ENCODE results near the gene ALDH1A1.
"Not testable (repeated sequence)": the region's sequence is repeated elsewhere in the genome, so short reads cannot be mapped to it uniquely, and the experiment has no call there.

Gene ALDH1A1

DNA sequence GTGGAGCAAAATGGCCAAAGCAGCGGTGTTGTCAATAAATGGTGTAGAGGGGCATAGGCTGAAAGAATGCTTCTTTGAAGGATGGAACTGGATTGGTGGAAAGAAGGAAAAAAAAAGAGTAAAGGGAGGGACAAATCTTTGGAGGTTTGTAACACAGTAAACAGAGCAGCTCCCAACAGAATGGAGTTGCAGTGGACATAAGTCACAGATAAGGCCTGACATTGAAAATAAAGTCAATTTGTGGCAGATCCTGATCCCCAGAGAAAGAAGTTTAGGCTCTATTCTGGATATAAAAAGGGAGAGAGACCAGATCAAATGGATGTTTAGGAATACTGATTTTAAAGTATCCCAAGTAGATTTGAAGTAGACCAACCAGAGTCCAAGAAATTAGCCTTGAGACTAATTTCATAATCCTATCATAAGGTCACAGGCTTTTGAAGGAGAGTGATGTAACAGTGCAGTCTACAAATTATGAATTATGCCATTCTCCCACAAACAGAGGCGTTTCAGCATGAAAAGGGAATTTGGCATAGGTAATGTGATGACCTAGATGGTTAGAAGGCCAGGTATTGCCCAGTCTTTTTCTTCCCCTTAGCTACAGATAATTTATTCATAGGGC lies 8.9 kb downstream of the ALDH1A1 start:
- no peak for DNase-seq (ENCODE audit: low read depth)

DNA sequence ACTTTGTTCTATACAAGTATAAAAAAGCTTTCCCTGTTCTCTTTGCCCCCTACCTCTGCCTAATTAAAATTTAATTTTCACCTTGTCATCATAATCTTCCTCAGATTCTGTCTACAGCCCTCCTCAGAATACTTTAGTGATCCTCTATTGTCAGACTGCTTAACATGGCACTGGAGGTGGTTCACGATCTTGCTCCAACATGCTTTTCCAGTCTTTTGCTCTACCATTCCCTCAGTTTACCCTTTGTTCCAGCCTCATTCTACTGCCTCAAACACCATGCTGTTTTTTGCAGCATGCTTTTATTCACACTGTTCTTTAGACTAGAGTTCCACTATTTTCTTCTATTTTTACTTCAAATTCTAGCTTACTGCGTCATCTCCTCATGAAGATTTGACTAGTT lies 10.4 kb downstream of the ALDH1A1 start:
- DNase-seq (ENCODE audit: low read depth), result no peak

DNA sequence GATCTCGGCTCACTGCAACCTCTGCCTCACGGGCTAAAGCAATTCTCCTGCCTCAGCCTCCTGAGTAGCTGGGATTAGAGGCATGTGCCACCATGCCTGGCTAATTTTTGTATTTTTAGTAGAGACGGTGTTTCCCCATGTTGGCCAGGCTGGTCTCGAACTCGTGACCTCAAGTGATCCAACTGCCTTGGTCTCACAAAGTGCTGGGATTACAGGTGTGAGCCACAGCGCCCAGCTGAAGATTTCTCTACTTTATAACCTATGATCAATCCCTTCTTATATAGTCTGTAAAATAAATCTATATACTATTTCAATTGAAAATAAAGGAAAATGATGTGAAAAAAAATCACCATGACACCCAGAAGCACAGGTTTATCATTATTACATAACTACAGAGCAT lies 13.3 kb downstream of the ALDH1A1 start:
- not testable (repeated sequence) for DNase-seq (ENCODE audit: low read depth)

DNA sequence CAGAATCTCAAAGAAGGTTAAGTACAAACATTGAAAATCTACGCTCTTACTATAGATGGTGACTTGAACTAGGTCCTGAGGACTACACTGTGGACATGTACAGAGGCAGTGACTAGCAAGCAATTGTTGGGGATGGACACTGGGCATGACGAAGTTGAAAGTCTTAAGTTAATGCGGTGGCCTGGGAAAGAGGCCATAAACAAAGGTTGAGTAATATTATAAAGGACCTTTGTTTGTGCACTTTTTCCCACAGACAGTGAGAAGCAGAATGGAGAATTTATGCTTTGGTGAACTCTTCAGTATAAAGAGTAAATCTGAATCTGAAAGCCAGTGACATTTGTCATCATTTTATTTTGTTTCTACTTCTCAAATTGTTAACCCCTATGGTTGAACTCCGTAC lies 15.3 kb downstream of the ALDH1A1 start:
- no peak for DNase-seq (ENCODE audit: low read depth)

GRCh38 chr9:72936679-72937078 lies 16.2 kb downstream of the ALDH1A1 start:
- no peak for DNase-seq (ENCODE audit: low read depth)

- DNase-seq (ENCODE audit: low read depth), result no peak
Observed at GRCh38 chr9:72936266-72936665, 16.6 kb downstream of the ALDH1A1 start.

DNA sequence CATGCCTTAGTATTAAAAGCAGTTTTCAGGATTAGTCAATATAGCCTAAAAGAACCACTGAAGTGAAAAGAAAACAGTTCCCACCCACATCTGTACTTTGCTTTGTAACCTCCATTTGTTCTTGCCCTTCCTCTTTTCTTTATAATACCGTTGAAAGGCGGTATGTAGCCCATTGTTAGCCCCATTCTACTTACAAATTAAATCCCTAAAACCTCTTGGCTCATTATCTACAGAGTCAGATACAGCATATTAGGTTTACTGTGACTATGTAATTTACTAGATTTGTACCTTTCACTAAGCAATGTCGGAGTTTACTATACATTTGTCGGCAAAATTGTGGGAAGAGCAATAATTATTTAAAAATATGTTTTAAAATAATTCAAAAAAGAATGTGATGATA lies 17.3 kb downstream of the ALDH1A1 start:
- DNase-seq (ENCODE audit: low read depth), result no peak

DNA sequence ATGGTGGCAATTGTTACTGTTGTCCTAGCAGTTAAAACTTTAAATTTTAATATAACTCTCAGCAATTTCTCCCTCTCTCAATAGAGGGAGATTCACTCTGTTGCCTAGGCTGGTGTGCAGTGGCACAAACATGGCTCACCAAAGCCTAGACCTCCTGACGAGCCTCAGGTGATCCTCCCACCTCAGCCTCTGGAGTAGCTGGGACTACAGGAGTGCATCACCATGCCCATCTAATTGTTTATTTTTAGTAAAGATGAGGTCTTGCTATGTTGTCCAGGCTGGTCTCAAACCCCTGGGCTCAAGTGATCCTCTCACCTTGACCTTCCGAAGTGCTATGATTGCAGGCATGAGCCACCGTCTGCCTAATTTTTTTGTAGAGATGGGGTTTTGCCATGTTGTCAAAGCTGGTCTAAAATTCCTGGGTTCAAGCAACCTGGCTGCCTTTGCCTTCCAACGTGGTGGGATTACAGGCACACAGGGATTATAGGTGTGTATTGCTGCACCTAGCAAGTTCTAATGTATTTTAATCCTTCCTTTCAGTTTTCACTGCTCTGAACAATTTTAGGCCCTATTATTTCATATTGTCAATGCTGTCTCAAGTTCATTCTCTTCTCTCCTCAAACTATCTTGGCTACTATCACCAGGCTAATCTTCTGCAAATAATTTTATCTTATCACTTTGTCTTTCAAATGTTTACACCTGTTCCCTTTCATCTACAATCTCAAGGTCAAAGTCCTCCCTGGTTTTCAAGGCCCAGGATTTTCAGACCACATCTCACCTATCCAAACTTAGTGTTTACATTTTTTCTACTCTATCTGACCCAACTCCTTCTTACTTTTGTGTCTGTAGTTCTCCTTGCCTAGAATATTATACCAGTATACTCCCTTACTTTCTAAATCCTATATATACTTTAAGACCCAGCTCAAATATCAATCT lies 18.9 kb downstream of the ALDH1A1 start:
- no peak for DNase-seq (ENCODE audit: low read depth)

DNA sequence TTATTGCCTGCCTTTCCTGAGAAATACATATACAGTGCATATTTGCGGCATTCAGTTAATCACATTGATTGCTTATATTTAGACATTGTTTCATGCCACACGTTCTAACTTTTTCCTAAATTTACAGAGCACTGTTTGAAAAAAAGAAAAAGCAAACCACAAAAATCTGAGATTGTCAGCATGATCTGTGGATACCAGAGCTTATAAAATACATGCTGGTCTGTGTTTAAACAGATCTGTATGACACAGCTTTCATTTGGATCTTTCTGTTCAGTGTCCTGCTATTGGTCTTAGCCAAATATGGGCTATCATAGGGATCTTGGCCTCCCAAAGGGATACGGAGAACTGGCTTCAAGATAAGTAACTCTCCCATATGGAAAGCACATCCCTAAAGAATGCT lies 20.2 kb downstream of the ALDH1A1 start:
- no peak for DNase-seq (ENCODE audit: low read depth)

- no peak for DNase-seq (ENCODE audit: low read depth)
Observed at GRCh38 chr9:72931897-72932296, 21.0 kb downstream of the ALDH1A1 start.

GRCh38 chr9:72931437-72931836 lies 21.4 kb downstream of the ALDH1A1 start:
- DNase-seq (ENCODE audit: low read depth), result no peak

- no peak for DNase-seq (ENCODE audit: low read depth)
Observed at GRCh38 chr9:72930828-72931227, 22.0 kb downstream of the ALDH1A1 start.

GRCh38 chr9:72929542-72929941 lies 23.3 kb downstream of the ALDH1A1 start:
- DNase-seq (ENCODE audit: low read depth), result no peak

GRCh38 chr9:72928042-72928507 lies 24.8 kb downstream of the ALDH1A1 start:
- no peak for DNase-seq (ENCODE audit: low read depth)

DNA sequence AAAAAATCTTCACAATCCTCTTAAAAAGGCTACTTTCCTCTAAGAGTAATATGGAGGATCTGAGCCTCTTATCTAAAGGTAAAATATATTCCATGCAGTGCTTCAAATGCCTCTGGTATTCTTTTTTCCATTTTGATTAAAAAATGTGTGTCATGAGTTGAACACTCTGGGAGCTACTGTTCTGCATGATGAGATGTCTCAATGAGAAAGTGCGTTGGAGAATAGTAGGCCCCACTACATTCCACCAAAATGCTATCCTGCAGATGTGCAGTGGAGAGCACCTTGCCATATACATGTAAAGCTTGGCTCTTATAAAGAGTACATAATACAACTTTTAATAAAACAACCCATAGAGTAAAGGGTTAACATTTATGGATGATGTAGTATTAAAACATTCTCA lies 26.3 kb downstream of the ALDH1A1 start:
- DNase-seq (ENCODE audit: low read depth), result no peak

GRCh38 chr9:72925891-72926290 lies 27.0 kb downstream of the ALDH1A1 start:
- DNase-seq (ENCODE audit: low read depth), result no peak

GRCh38 chr9:72925126-72925789 lies 27.6 kb downstream of the ALDH1A1 start:
- no peak for DNase-seq (ENCODE audit: low read depth)

- no peak for DNase-seq (ENCODE audit: low read depth)
Observed at GRCh38 chr9:72924154-72924790, 28.6 kb downstream of the ALDH1A1 start.

DNA sequence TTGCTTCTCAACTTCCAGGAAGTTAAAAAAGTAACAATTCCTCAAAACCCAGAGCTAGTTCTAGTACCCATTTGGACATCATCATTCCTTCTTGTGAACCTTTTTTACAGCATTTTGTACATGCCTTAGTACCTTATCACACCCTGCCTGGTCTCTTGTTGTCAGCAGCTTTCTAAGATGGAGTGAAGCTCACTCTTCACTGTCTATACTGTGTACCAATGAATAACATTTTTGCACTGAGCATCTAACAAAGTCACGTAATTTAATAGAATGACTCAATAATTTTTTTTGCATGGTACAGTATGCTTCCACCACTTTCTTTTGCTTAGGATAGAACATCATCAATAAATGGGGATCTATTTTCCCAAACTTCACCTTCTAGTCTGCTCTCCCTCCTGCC lies 29.8 kb downstream of the ALDH1A1 start:
- DNase-seq (ENCODE audit: low read depth), result no peak

GRCh38 chr9:72921888-72922654 lies 30.8 kb downstream of the ALDH1A1 start:
- no peak for DNase-seq (ENCODE audit: low read depth)

DNA sequence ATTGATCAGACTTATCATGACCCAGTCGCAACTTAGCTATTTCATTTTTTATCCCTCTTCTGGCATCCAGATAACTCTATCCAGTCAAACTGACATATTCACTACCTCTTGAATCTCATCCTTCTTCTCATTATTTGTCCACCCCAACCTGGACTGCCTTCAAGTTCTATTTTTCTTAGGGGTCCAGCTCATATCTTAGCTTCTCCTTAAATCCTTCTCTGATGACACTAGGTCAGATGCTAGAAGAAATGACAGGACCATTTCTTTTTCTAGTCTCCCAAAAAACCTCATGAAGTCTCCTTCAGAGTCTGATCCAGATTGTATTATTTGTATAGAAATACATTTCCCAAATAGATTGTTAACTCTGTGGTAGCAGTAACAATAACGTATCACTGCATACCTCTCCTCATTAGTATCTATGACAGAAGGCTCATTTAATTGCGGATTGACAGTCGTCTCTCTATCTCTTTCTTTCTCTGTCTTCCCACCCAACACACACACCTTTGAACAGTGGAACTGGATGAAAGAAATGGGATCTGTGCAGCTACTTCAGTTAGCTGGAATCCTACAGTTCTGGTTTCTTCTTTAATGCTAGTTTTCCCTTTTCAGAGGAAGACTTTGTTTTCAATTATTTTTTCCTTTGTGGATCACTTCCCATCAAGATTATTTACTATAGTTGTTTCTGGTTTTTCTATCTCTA lies 33.5 kb downstream of the ALDH1A1 start:
- DNase-seq (ENCODE audit: low read depth), result no peak
